GM19452 (cell line): ENCODE measurements around the gene DRD2.
"Not testable (repeated sequence)": the region's sequence is repeated elsewhere in the genome, so short reads cannot be mapped to it uniquely, and the experiment has no call there.

Source experiments
- ATAC-seq: cut with Tn5 transposase; IDR thresholded peaks from one replicate; pipeline ENCODE4 v1.9.1; 2021; ENCODE audit not compliant: unreplicated experiment

Gene DRD2

DNA sequence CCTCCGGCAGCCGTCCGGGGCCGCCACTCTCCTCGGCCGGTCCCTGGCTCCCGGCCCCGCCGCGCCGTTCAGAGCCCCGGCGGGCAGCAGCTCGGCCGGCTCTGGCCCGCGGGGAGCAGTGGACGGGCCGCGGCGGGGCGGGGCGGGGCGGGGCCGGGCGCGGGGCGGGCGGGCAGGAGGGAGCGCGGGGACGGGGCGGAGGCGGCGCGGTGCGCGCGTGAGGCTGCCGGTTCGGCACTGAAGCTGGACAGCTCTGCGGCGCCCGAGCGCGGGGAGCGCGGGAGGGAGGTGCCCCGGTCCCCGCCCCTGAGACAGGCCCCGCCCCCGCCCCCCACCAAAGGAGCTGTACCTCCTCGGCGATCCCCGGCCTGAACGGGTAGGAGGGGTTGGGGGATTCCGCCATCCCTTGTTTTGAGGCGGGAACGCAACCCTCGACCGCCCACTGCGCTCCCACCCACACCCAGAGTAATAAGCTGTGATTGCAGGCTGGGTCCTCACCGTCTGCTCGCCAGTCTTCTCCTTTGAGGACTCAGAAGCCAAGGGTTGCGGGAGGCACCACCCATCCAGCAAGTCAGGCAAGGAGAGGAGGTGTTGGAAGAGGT, at the start of gene DRD2:
Gene DRD2 (minus strand): TSS at position 239 of the 602 bp plus-strand sequence. CDS start 50,747 bp downstream, outside the sequence.
- no peak for ATAC-seq

GRCh38 chr11:113523906-113524305, 48.7 kb upstream of the DRD2 start:
- ATAC-seq = not testable (repeated sequence)

DNA sequence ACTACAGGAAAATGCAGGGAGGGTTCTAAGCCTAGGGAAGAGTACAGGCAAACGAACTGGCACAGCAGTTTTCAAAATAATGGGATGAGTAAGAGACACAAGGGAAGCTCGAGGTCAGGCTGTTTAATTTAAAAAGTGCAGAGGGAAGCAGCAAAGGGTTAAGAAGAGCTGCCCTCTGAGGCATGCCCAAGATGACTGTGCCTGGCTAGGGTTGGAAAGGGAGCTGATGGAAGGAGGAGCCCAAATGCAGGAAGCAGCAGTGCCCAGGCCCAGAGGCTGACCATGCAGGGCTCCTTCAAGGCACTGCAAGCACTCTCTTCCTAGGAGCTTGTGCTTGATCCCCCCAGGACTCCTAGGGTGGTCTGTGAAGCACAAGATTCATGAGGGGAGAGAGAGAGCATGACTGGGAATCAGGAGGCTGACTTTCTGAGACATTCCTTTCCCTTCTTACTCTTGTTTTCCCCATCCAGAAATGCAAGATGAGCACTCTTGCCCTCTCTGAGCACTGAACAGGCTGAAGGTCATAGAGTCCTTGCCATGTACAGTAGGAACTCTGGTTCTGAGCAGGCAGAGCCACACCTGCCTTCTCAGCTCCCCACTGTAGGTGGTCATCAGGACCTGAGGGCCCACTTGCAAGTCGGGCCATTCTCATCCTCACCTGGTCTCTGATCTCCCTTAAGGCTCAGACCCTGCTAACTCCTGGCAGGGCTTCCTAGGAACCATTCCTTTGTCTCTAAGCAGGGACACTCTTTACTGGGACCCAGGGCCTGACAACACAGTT, 46.7 kb upstream of the DRD2 start:
- no peak for ATAC-seq

GRCh38 chr11:113519989-113520613, 44.9 kb upstream of the DRD2 start:
- no peak for ATAC-seq

DNA sequence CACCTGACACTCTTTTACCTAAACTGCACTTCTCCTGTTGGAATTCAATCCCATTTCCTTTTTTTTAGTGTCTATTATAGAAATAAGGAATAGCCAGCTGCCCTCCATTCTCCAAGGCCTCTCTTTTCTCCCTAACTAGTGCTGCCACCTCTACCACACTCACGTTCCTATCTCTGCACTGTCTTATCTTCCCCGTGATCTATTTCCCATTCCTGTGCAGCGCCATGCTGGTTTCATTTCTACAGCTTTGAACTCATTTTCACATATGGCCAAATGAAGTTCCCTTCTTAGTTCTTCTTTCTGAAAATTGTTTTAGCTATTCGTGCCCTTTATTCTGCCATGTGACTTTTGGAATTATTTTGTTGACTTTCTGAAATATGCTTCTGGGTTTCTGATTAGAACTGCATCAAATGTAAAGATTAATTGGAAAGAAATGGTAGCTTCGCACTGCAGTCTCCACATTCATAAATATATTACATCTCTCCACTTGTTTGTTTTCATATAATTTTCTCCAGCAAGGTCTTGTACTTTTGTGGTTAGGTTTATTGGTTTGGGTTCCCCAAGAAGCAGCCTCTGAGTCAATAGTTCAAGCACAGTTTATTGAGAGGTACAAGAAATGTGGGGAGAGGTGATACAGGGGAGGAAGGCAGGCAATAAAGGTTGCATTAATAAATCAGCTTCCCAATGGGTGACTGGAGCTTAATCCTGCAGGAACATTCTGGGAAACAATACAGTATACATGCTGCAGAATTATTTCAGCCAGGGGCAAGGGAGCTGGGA, 43.7 kb upstream of the DRD2 start:
- no peak for ATAC-seq

DNA sequence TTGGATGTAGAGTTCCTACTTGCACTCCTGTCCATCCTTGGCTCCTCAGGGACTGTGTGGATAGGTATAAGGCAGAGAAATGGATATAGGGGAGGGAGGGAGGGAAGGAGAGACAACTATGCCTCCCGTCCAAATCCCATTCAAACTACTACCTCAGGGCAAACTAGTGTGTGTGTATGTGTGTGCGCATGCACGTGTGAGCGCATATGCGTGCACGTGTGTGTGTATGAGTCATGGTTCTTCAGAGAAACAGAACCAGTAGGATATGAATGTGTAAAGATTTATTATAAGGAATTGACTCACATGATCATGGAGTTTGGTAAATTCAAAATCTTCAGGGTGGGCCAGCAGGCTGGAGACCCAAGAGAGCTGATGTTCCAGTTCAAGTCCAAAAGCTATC, 42.2 kb upstream of the DRD2 start:
- no peak for ATAC-seq

- no peak for ATAC-seq
Measured at GRCh38 chr11:113514856-113515255, 39.7 kb upstream of the DRD2 start.

DNA sequence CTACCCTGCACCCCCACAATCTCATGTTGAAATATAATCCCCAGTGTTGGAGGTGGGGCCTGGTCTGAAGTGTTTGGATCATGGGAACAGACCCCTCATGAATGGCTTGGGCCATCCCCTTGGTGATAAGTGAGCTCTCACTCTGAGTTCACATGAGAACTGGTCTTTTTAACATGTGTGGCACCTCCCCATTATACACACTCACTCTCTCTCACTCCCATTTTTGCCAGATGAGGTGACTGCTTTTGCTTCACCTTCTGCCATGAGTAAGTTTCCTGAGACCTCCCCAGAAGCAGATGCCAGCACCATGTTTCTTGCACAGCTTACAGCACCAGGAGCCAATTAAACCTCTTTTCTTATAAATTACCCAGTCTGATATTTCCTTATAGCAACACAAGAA, 32.1 kb upstream of the DRD2 start:
- ATAC-seq = no peak

GRCh38 chr11:113506893-113507292, 31.7 kb upstream of the DRD2 start:
- no peak for ATAC-seq

- no peak for ATAC-seq
Measured at GRCh38 chr11:113506461-113506860, 31.3 kb upstream of the DRD2 start.

GRCh38 chr11:113505541-113506375, 30.6 kb upstream of the DRD2 start:
- no peak for ATAC-seq

DNA sequence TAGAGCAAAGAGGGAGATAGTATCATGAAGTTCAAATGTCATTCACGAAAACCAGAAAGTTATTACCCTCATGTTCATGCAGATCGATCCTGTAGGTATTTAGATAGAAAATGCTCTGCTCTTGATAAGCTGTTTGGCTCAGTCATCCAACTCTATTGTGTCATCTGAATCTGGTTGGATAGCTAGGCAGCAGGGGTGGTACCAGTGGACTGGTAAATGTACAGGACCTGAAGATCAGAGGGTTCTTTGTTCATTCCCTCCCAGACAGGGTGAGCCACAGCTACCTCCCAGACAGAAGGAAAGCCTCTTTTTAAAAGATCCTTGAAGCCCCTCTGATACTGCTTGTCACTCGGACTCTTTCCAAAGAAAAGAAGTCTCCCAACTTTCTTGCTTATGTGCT, 29.8 kb upstream of the DRD2 start:
- ATAC-seq = no peak

DNA sequence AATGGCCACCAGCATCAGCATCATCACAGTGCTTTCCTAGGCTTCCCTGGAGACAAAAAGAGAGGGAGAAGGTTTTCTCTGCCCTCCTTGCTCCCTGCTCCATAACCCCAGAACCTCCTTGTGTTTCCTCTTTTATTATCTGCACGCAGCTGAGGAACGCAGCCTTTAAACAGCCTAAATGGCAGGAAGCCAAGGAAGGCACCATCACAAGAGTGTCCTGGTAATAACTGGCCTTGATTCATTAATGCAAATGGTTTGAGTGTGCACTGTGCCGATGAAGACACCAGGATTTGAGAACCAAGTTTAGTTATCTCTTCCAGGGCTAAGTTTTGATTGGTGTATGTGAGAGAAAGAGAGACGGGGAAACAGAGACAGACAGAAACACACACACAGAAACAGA, 29.4 kb upstream of the DRD2 start:
- no peak for ATAC-seq

GRCh38 chr11:113504071-113504470, 28.9 kb upstream of the DRD2 start:
- no peak for ATAC-seq

GRCh38 chr11:113497066-113497910, 22.1 kb upstream of the DRD2 start:
- ATAC-seq = no peak

DNA sequence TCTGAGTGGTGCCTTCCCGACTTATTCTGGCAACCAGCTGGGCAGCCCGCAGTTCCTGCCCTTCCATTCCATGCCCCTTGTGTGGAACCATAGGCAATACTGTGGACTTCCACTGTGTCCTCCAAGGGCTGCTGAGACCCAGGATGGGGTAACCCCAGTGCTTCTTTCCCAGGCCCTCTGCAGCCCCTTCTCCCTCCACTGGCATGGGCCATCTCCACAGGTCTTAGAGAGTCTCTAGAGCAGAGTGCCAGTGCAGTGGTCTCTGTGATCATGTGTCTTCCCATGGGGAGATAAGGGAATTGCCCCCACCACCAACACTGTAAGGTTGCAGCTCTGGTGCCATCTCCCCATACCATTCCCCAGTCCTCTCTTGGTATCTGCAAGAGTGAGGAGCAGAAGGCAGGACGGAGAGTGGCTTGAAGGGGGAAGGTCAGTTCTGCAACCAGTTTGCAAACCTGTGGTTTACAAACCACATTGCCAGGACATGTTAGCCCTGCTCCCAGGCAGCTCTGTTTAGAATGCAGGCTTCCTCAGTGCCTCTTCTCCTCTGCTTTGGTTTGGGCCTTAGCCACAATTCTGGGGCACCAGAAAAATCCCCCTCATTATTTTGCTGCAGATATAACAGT, 20.9 kb upstream of the DRD2 start:
- no peak for ATAC-seq

- no peak for ATAC-seq
Measured at GRCh38 chr11:113494021-113494420, 18.8 kb upstream of the DRD2 start.

DNA sequence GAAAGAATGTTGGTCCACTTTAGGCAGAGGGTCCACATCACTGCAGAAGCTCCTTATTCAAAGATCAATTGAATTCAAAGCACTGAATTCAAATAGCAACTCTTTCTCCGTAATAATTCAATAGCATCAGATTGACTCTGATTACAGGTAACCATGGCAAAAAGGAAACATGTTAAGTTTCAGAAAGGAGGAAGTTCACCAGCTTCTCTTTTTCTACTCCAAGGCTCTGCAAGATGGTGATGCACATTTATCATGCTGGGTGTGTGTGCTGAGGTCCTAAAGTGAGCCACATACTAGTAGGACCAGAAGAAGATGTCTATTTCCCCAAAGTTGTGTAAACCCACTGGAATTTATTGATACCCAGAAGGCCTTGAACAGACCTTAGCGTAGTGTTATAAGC, 18.0 kb upstream of the DRD2 start:
- no peak for ATAC-seq

GRCh38 chr11:113488931-113489351, 13.7 kb upstream of the DRD2 start:
- ATAC-seq = no peak
